ENCODE measurements around the gene GALK1.
"Not testable (repeated sequence)": the region's sequence is repeated elsewhere in the genome, so short reads cannot be mapped to it uniquely, and the experiment has no call there.

Gene GALK1

DNA sequence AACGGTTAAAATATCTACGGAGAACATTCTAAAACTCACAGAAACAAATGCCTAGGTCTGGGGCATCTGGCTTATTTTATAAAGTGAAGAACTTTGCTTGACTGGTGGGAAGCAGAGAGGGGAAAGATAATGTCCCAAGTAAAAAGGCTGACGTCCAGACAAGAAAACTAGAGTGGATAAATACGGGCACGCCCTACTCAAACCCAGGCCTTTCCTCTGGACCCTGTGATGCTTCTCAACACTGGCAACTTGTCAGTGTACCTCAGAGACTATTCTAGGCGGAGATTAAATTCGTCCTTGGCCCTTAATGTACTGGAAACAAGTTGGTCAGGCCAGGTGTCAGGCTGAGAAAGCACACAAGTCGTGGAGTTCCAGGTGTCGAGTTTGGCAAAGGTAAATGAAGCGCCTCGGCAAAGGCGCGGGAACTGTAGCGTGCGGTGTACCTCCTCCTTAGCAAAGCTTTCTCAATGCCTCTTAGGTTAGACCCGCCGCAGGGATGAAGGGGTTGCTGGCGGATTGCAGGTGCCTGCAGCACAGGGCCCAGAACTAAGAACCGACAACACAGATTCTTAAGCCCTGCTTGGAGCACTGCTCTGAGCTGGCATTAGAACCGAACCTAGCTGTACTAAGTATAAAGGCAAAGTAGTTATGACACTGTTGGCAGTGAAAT lies 18.9 kb upstream of the GALK1 start:
- DNase-seq: no peak

- DNase-seq: no peak
These were observed 18.2 kb upstream of the GALK1 start for GRCh38 chr17:75783069-75783783.

GRCh38 chr17:75779987-75780889 lies 15.2 kb upstream of the GALK1 start:
- no peak for DNase-seq

DNA sequence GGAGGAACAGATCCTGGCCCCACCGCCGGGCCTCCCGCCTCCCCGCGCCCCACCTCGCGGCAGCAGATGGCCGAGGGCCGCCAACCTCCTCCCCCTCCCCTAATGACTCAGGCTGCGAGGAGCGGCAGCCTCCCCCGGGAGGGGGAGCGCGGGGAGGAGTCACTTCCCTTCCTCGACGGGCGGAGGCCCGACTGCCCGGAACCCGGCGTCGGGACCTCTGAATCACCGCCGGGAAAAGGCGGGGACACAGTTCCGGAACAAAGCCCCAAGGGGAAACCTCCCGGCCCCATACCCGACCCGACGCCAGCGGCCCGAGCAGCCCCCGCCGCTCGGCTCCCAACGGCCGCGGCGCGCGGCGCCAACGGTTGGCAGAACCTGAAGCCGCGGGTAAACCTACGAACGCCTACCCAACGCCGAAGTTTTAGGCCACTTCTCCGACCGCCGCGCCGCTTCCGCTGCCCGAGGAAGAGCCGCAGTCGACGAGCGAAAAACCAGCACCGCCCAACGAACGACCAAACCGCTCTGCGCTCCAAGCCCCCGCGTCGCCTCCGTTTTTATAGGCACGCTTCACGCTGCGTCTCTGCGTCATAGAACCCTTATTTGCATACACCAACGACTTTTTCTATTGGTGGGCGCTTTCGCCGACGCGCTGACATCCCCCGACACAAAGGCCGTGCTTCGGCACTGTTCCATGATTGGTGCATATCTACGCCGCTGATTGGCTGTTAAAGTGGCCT lies 14.4 kb upstream of the GALK1 start:
- peak; percentile 91 for DNase-seq

DNA sequence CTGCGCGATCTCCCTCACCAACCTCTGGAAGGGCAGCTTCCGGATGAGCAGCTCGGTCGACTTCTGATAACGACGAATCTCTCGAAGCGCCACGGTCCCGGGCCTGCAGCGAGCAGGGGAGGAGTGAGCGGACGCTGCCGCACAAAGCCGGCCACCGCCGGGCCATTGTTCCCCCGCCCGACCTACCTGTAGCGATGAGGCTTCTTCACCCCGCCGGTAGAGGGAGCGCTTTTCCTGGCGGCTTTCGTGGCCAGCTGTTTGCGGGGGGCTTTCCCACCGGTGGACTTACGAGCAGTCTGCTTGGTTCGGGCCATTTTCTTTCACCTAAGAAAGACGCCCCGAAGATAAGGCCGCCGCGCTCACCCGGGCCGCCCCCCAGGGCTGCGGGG lies 13.9 kb upstream of the GALK1 start:
- no peak for DNase-seq

- DNase-seq: not testable (repeated sequence)
These were observed 13.3 kb upstream of the GALK1 start for GRCh38 chr17:75778066-75778860.

GRCh38 chr17:75777296-75777922 lies 12.4 kb upstream of the GALK1 start:
- DNase-seq: no peak

DNA sequence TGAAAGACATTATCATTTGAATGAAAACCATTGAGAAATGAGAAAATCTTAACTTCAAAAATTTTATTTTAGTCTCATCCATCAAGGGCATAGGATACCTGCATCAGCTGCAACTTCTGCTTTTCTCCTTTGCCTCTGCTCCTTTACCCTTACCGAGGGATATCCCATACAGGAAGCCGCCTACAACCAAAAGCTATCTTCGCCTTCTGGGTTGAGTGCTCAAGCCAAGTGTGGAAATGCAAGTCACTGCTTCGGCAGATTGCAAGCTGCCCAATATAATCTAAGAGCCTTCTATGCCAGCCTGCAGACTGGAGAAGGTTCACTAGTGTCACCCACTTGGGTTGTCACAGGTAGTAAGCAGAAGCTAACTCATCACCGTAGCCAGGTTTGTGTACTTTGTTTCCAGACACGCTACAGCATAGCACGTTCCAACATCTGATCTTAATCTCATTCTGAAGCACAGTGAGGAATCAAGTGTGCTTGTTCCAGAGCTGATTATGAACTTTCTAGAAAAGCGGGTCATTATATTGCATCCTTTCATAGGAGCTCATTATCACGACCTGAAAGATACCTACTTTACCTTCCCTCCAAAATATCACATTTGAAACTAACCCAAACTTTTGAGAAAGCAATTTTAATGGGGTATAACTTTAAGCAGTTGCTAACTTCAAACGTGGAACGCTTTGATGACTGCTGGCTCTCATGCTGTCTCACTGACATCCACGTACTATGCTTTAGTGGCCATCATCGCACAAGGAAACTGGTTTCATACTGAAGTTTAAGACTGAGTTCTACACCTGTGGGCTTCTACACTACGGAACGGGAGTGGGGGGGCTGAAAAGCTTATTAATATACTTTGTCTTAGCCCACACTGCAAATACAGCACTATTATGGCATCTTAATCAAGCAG lies 11.6 kb upstream of the GALK1 start:
- no peak for DNase-seq

GRCh38 chr17:75774991-75775668 lies 10.1 kb upstream of the GALK1 start:
- no peak for DNase-seq

GRCh38 chr17:75774471-75774990 lies 9.5 kb upstream of the GALK1 start:
- no peak for DNase-seq

DNA sequence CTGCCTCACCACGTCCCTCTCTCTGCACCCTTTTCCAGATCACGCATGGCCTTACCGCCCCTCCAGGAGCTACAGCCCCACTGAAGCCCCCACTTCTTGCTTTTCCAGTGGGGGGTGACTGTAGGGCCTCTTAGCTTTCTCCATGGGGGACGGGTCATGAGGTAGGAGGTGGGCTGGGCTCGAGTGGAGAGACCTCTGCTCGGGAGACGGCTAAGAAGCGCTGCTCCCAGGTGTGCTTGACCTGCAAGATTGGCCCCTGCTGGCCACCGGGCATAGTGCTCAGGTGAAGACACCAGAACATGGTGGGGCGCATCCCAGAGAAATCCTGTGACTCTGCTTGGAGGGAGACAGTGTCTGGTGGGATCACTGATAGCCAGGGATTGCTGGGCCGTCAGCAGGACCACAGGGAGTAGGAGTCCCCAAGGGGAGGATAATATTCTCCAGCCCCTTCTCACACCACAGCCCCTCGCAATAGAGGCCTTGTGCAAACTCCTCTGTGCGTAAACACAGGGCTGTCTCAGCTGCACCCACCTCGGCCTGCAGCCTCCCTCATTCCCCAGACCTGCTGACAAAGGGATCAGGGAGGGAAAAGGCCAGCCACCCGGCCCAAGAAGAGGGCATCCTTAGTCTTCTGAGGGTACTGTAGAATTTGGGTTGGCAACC lies 8.9 kb upstream of the GALK1 start:
- no peak for DNase-seq

DNA sequence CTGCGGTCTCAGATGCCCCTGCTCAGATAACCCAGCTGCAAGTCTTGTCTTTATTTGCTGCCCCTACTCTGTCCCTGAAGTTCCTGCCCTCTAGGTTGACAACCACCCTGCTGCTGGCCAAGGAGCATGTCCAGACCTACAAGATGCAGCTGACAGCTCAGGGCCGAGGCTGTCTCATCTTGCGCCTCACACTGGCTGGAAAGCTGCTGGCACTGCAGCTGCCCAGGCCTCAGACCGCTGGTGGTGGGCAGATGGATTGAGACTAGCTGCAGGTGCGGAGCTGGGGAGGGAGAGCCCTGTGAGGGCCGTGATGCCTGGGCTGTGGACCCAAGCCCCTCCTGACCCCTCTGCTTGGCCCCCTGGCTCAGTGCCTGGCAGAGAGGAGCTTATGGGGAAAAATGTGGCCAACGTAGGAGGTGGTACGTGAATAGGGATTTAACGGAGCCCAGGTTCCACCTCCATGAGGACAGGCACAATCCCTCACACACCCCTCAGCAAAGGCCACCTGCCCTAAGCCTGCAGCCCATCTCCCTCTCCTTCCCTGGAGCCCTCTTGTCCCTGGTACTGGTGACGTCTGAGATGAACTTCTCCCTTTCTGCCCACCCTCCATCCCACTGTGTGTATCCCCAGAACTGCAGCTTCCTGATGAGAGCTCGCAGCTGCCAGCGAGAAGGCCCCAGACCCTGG lies 8.3 kb upstream of the GALK1 start:
- DNase-seq: no peak

DNA sequence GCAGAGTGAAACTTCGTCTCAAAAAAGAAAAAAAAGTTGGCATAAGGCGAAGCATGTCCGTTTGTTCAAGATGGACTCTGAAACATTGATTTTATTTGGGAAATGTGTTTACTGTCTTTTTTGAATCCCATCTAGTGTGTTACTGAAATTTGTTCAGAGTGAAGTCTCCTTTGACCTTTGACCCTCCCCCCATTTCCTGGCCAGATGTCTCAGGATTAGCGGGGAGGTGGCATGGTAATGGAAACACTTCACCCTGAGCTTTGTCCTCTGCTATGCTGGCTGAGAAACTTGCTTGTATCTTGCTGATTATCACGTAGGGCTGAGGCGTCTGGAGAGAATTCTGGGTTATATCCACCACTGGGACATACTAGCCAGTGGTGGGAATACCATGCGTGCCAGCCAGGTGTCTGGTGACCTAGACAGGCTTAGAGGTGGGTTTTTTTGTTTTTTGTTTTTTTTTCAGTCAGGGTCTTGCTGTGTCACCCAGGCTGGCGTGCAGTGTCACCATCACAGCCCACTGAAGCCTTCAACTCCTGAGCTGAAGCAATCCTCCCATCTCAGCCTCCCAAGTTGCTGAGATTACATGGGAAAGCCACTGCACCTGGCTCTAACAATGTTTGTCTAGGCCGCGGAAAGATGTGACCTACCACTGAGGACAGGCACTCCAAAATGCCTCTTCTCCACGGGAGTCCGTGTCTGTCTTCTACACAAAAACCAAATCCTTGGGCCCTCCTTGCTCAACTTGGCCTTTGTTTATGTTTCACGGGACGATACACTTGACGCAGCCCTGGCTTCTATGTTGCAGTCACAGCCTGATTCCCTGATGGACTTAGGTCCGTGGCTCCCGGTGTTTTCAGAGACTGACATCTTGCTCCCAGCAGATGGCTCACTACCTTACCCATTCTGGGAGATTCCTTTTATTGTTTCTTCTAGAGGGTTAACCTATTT lies 6.6 kb upstream of the GALK1 start:
- DNase-seq: no peak

GRCh38 chr17:75769536-75769935 lies 4.5 kb upstream of the GALK1 start:
- DNase-seq: no peak

- DNase-seq: no peak
These were observed 2.9 kb upstream of the GALK1 start for GRCh38 chr17:75767881-75768280.

GRCh38 chr17:75765981-75766380 lies 989 bp upstream of the GALK1 start:
- no peak for DNase-seq

GRCh38 chr17:75764417-75764710 lies 628 bp downstream of the GALK1 start:
- DNase-seq: no peak

Measured in activated T-cell treated with anti-CD3 and anti-CD28 coated beads for 4 hours (primary cell).